CD14-positive monocyte (primary cell): ENCODE results near the gene GRAP. TPM values are rescaled to one million over a fixed set of nuclear protein-coding genes. Genes with fewer than 3 reads are reported as not detected.

ENCODE experiments used
- DNase-seq, 3 donors: peaks; one replicate each; pipeline ENCODE4 v3.0.0-alpha.2; 2011 to 2022
- H2AFZ ChIP-seq: 2 replicates; pipeline ENCODE4 v1.6.0; 2012; ENCODE audit warnings: mild to moderate bottlenecking, low read depth, low read length, inconsistent platforms; ENCODE audit not compliant: insufficient read depth, poor library complexity, severe bottlenecking
- H3K27ac ChIP-seq, 2 donors: 1 replicate in 1 of 2; 2 replicates in 1 of 2; pipeline ENCODE4 v1.5.1; 2012 to 2013; ENCODE audit warnings: low read length in 2 of 2, control low read depth in 1 of 2, inconsistent platforms in 1 of 2, low read depth in 1 of 2, mild to moderate bottlenecking in 1 of 2
- H3K27me3 ChIP-seq, 2 donors: one replicate each; pipeline versions ENCODE4 v1.6.0 to v1.6.1; 2011 to 2013; ENCODE audit warnings: low read length in 2 of 2; ENCODE audit not compliant: control insufficient read depth in 2 of 2, insufficient read depth in 2 of 2
- H3K36me3 ChIP-seq, 2 donors: replicated peaks in 1 of 2; 1 replicate in 1 of 2; 2 replicates in 1 of 2; pipeline versions ENCODE4 v1.5.1 to v1.6.1; 2012 to 2013; ENCODE audit warnings: low read length in 2 of 2, control low read depth in 1 of 2, inconsistent platforms in 1 of 2, mild to moderate bottlenecking in 1 of 2; ENCODE audit not compliant: insufficient read depth in 2 of 2, control insufficient read depth in 1 of 2
- H3K4me1 ChIP-seq, 2 donors: 1 replicate in 1 of 2; 2 replicates in 1 of 2; pipeline versions ENCODE4 v1.5.1 to v1.6.1; 2012 to 2013; ENCODE audit warnings: low read length in 2 of 2, control low read depth in 1 of 2, inconsistent platforms in 1 of 2, mild to moderate bottlenecking in 1 of 2, moderate library complexity in 1 of 2; ENCODE audit not compliant: insufficient read depth in 2 of 2, control insufficient read depth in 1 of 2
- H3K4me2 ChIP-seq: replicated peaks from 2 replicates; pipeline ENCODE3; 2012; ENCODE audit warnings: low read length, moderate library complexity, mild to moderate bottlenecking; ENCODE audit not compliant: poor library complexity, severe bottlenecking; ENCODE audit errors: extremely low read depth
- H3K4me3 ChIP-seq, 3 experiments: fragments of 200-600 bp in 1 of 3; sonication (generic) in 1 of 3; replicated peaks in 1 of 3; 1 replicate in 2 of 3; 2 replicates in 1 of 3; pipeline ENCODE4 v1.5.1; 2011 to 2013; ENCODE audit warnings: low read length in 3 of 3, mild to moderate bottlenecking in 3 of 3, control low read depth in 2 of 3, low read depth in 2 of 3, inconsistent platforms in 1 of 3, moderate library complexity in 1 of 3
- H3K79me2 ChIP-seq: 2 replicates; pipeline ENCODE4 v1.6.0; 2012; ENCODE audit warnings: mild to moderate bottlenecking, control low read depth, inconsistent platforms, low read length, moderate library complexity; ENCODE audit not compliant: insufficient read depth
- H3K9ac ChIP-seq: 2 replicates; pipeline ENCODE4 v1.6.0; 2017; ENCODE audit warnings: low read length, mild to moderate bottlenecking; ENCODE audit not compliant: insufficient read depth, poor library complexity, severe bottlenecking
- H3K9me3 ChIP-seq, 2 donors: replicated peaks in 1 of 2; 1 replicate in 1 of 2; 2 replicates in 1 of 2; pipeline versions ENCODE4 v1.5.1 to v1.6.1; 2012 to 2013; ENCODE audit warnings: low read length in 2 of 2, control low read depth in 1 of 2; ENCODE audit not compliant: control insufficient read depth in 1 of 2, insufficient read depth in 1 of 2
- H4K20me1 ChIP-seq: 2 replicates; pipeline ENCODE4 v1.6.0; 2012; ENCODE audit warnings: mild to moderate bottlenecking, low read length, control low read depth, moderate library complexity; ENCODE audit not compliant: insufficient read depth
- H3K27ac Mint-ChIP-seq, 7 donors: one replicate each; pipeline ENCODE4 v1.8.0; 2020; ENCODE audit warnings: mild to moderate bottlenecking in 7 of 7, mixed read lengths in 7 of 7, moderate library complexity in 6 of 7, inconsistent platforms in 2 of 7
- H3K27me3 Mint-ChIP-seq, 3 donors: one replicate each; pipeline ENCODE4 v1.8.0; 2021 to 2022; ENCODE audit warnings: low read depth in 3 of 3, mild to moderate bottlenecking in 3 of 3, mixed read lengths in 3 of 3, moderate library complexity in 3 of 3, inconsistent platforms in 1 of 3
- H3K36me3 Mint-ChIP-seq, 2 donors: one replicate each; pipeline ENCODE4 v1.8.0; 2020; ENCODE audit warnings: mixed read lengths in 2 of 2, inconsistent platforms in 1 of 2, mild to moderate bottlenecking in 1 of 2
- H3K4me1 Mint-ChIP-seq: one replicate; pipeline ENCODE4 v1.8.0; 2020; ENCODE audit warnings: mild to moderate bottlenecking, mixed read lengths
- H3K4me3 Mint-ChIP-seq, 2 donors: one replicate each; pipeline ENCODE4 v1.8.0; 2020; ENCODE audit warnings: mild to moderate bottlenecking in 2 of 2, mixed read lengths in 2 of 2, moderate library complexity in 1 of 2
- H3K9me3 Mint-ChIP-seq, 7 donors: one replicate each; pipeline ENCODE4 v1.8.0; 2020 to 2022; ENCODE audit warnings: mixed read lengths in 7 of 7, mild to moderate bottlenecking in 6 of 7, moderate library complexity in 6 of 7, inconsistent platforms in 2 of 7
- CTCF ChIP-seq: fragments of 200-600 bp; IDR thresholded peaks from one replicate; pipeline ENCODE4 v1.8.0; 2022; ENCODE audit warnings: antibody characterized with exemption, mild to moderate bottlenecking
- WGBS: methylation state at CpG from one replicate; pipeline ENCODE4 v1.1.5; 2013; ENCODE audit warnings: missing lambda C conversion rate; ENCODE audit not compliant: insufficient coverage; 5-methylcytosine and 5-hydroxymethylcytosine counted together
- intact Hi-C, 2 donors: fragments of 100-400 bp; cut with micrococcal nuclease; formaldehyde crosslinking; loops; one replicate each; pipeline versions ENCODE4 v1.15.0 to v1.15.1; 2023
- polyA plus RNA-seq, 3 donors: library from polyadenylated mRNA; depleted of rRNA in 1 of 3; unstranded in 2 of 3; stranded (reverse) in 1 of 3; fragments of 300-500 nt in 2 of 3; fragments of >200 nt in 1 of 3; fragmentation: Illumina TruSeq in 2 of 3; gene quantifications; 1 replicate in 2 of 3; 2 replicates in 1 of 3; pipeline ENCODE4 v1.2.3, GENCODE V29; 2012 to 2021

Gene GRAP
- polyA plus RNA-seq, 3 donors = 3.9 to 5.9 (median 4.5) TPM

DNA sequence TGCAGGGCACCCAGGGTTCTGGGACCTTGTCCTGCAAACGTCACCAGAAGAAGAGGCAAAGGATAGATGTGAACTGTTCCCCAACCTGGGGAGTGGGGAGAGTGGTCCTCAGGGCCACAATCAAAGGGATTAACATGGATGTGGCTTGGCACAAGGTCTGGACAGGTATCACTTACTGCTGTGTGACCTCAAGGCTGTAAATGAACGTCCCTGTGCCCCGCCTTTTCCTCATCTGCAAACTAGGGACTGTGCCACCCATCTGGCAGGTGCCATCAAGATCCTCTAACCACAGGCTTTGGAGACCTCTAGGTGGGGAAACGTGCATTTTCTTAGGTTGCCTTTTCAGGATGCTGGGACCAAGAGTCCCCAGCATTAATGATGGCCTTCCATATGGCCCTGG is 69.7 kb downstream of the GRAP start:
- intact Hi-C loops = loop anchor here in 1 of 2 donors (10.0 kb wide), 1 partner anchor 62 kb away; no protein-coding TSS in a partner anchor
- no peak for TF ChIP-seq CTCF
- peaks cover 2% of the 10 kb centered on the region for H3K4me1 Mint-ChIP-seq

DNA sequence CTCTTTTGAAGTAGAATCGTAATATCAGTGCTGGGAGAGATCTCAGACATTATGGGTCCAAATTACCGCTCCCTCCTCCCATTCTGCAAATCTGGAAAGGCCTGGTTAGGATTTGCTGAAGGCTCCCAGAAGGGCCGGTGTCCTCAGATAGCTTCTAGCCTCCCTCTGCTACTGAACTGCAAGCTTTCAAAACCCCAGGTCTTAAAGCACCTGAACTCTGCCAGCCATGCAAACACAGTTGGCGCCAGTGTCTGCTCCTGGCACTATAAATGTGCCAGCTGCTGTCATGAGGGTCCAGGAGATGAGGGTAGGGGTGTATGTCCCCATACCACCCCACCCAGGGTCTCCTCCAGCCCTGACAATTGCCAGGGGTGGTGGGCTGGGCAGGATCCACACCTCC is 70.6 kb downstream of the GRAP start:
- Histone ChIP-seq H3K27me3 (no peaks in the 10 kb centered on the region), H3K4me1 (no peaks in the 10 kb centered on the region), H3K9ac (no peak overlapping the region), H3K36me3 (no peaks in the 10 kb centered on the region), H3K4me2 (no peak overlapping the region), H4K20me1 (no peaks in the 10 kb centered on the region), H3K79me2 (no peaks in the 10 kb centered on the region), H3K27ac (no peak overlapping the region), H3K9me3 (no peaks in the 10 kb centered on the region), H3K4me3 (no peak overlapping the region), H2AFZ (no peak overlapping the region)
- H3K4me3 Mint-ChIP-seq = no peak overlapping the region
- TF ChIP-seq CTCF = no peak
- peaks cover 0 to 2% (median 0%) of the 10 kb centered on the region in 7 donors for H3K9me3 Mint-ChIP-seq
- 50% methylated on average over 2 of the region's 4 CpGs for WGBS
- no peaks in the 10 kb centered on the region for H3K4me1 Mint-ChIP-seq
- H3K27me3 Mint-ChIP-seq = peaks cover under 1 to 4% (median 2%) of the 10 kb centered on the region in 3 donors
- intact Hi-C loops = loop anchor here in 1 of 2 donors (10.0 kb wide), 1 partner anchor 61 kb away; no protein-coding TSS in a partner anchor
- DNase-seq = no peak
- H3K36me3 Mint-ChIP-seq = no peaks in the 10 kb centered on the region
- no peak overlapping the region for H3K27ac Mint-ChIP-seq

More for the DNA sequence above, 69.7 kb downstream of the GRAP start:
- 96% methylated on average over 4 of the region's 4 CpGs for WGBS
- Histone ChIP-seq H3K4me1 (no peaks in the 10 kb centered on the region), H3K9me3 (no peaks in the 10 kb centered on the region), H3K9ac (no peak overlapping the region), H3K4me2 (no peak overlapping the region), H3K27me3 (no peaks in the 10 kb centered on the region), H2AFZ (no peak overlapping the region), H3K79me2 (no peaks in the 10 kb centered on the region), H4K20me1 (no peaks in the 10 kb centered on the region), H3K4me3 (no peak overlapping the region), H3K27ac (no peak overlapping the region), H3K36me3 (no peaks in the 10 kb centered on the region)
- no peak for DNase-seq
- Mint-ChIP-seq H3K36me3 (no peaks in the 10 kb centered on the region), H3K9me3 (peaks cover 0 to 2% (median 0%) of the 10 kb centered on the region in 7 donors), H3K27me3 (peaks cover 1 to 4% (median 2%) of the 10 kb centered on the region in 3 donors), H3K4me3 (no peak overlapping the region), H3K27ac (no peak overlapping the region)
